ENCODE measurements around the gene PCNA.

DNA sequence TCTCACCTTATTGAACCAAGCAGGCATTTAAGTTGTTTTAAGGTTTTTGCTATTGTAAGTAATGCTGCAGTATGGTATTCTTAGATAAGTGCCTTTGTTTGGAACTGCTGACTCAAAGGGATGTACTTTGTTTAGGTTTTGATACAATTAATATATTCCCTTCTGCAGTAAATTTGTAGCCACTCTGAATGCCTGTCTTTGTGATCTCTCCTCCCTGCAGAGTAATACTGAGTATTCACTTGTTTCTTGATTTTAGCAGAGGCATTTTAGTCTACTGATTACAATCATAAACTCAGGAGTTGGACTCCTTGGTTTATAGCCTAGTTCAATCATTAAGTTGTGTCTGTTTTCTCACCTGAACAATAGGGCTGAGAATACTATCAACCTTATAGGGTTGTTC lies 20.4 kb upstream of the PCNA start:
- no peak for TF ChIP-seq EP300 (IDR thresholded peaks at IDR 0.05)
- TF ChIP-seq, protein P1, sequence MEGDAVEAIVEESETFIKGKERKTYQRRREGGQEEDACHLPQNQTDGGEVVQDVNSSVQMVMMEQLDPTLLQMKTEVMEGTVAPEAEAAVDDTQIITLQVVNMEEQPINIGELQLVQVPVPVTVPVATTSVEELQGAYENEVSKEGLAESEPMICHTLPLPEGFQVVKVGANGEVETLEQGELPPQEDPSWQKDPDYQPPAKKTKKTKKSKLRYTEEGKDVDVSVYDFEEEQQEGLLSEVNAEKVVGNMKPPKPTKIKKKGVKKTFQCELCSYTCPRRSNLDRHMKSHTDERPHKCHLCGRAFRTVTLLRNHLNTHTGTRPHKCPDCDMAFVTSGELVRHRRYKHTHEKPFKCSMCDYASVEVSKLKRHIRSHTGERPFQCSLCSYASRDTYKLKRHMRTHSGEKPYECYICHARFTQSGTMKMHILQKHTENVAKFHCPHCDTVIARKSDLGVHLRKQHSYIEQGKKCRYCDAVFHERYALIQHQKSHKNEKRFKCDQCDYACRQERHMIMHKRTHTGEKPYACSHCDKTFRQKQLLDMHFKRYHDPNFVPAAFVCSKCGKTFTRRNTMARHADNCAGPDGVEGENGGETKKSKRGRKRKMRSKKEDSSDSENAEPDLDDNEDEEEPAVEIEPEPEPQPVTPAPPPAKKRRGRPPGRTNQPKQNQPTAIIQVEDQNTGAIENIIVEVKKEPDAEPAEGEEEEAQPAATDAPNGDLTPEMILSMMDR (IDR thresholded peaks at IDR 0.05), result no peak
